Activated T-cell treated with anti-CD3 and anti-CD28 coated beads, Interleukin-2, amount 50 U/mL, for 4 hours (primary cell): ENCODE results near the gene SORCS3. TPM values are rescaled to one million over a fixed set of nuclear protein-coding genes. Genes with fewer than 3 reads are reported as not detected.

Experiments used
- ATAC-seq, 2 donors: fragments of 200-7000 bp; cut with Tn5 transposase; one replicate each; pipeline ENCODE4 v1.10.0; 2021
- DNase-seq: peaks from one replicate; pipeline ENCODE4 v3.0.0-alpha.2; 2020
- H3K27me3 Mint-ChIP-seq: one replicate; pipeline ENCODE4 v1.8.0; 2021; ENCODE audit warnings: low read depth, mixed read lengths
- H3K36me3 Mint-ChIP-seq: one replicate; pipeline ENCODE4 v1.8.0; 2022; ENCODE audit warnings: mixed read lengths; ENCODE audit not compliant: insufficient read depth
- H3K4me1 Mint-ChIP-seq: one replicate; pipeline ENCODE4 v1.8.0; 2021; ENCODE audit warnings: low read depth, mixed read lengths
- H3K4me3 Mint-ChIP-seq: one replicate; pipeline ENCODE4 v1.8.0; 2021; ENCODE audit warnings: mild to moderate bottlenecking, moderate library complexity, mixed read lengths
- H3K9me3 Mint-ChIP-seq: one replicate; pipeline ENCODE4 v1.8.0; 2021; ENCODE audit warnings: mixed read lengths
- total RNA-seq, 3 donors: library from RNA; stranded (reverse); gene quantifications; one replicate each; pipeline ENCODE4 v1.2.1, GENCODE V29; 2021

Gene SORCS3
- total RNA-seq: not detected

DNA sequence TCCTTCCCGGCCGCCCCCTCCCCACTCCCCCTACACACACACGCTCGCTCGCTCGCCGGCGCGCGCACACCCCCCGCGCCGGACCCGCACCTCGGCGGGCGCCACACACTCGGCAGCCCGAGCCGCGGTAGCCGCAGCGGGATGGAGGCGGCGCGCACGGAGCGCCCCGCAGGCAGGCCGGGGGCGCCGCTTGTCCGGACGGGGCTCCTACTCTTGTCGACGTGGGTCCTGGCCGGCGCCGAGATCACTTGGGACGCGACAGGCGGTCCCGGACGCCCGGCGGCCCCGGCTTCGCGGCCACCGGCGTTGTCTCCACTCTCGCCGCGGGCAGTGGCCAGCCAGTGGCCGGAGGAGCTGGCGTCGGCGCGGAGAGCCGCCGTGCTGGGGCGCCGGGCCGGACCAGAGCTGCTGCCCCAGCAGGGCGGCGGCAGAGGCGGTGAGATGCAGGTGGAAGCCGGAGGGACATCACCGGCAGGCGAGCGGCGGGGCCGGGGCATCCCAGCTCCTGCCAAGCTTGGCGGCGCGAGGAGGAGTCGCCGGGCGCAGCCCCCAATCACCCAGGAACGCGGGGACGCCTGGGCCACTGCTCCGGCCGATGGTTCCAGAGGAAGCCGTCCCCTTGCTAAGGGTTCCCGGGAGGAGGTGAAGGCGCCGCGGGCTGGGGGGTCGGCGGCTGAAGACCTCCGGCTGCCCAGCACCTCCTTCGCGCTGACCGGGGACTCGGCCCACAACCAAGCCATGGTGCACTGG, at the start of gene SORCS3:
SORCS3 (plus strand) TSS at position 104 of the 750 bp plus-strand sequence.
- ATAC-seq: peak in 1 of 2 donors; percentile 27
- Mint-ChIP-seq H3K27me3 (peaks cover 66% of the 10 kb centered on the region), H3K36me3 (no peaks in the 10 kb centered on the region), H3K4me3 (no peak within 1 kb of the TSS), H3K9me3 (no peaks in the 10 kb centered on the region), H3K4me1 (peaks cover 10% of the 10 kb centered on the region)
- DNase-seq: no peak

DNA sequence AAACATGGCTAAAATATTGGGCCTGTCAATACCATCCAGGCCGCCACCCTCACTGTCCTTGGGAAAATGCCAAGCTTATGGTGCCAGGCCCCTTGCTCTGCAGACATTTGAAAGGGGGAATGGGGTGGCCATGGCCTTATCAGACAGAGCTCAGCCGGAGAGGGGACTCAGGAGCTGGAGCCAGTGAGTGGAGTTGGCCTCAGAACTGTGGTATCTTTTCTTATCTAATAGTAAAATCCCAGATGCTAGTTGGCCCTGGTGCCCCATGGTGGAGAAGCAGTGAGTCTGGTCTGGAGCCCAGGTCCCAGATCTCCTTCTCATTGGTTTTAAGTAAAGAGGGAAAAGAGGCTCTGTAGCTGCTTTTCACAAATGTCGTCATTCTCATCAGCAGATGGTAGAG, 49.6 kb upstream of the SORCS3 start:
- ATAC-seq: no peak
- H3K27me3 Mint-ChIP-seq: peaks cover 8% of the 10 kb centered on the region
- no peak overlapping the region for H3K4me3 Mint-ChIP-seq
- DNase-seq: no peak
- H3K9me3 Mint-ChIP-seq: no peaks in the 10 kb centered on the region
- no peaks in the 10 kb centered on the region for H3K36me3 Mint-ChIP-seq
- peaks cover 12% of the 10 kb centered on the region for H3K4me1 Mint-ChIP-seq

DNA sequence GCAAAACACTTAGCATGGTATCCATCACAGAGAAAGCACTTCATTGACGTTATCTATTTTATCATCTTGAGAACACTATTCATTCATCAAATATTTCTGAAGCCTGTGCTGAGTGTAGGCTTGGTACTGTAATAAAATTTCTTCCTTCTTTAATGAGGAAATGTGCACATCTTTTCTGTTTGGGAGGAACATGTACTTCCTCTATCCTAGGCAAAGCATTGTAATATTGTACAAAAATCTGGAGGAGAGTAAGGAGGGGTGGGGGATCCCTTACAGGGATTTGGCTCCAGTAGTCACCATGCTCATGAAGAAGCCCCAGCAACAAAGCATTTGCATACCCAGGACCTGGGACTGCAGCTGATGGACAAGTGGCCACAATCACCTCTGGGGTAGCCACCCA, 39.9 kb upstream of the SORCS3 start:
- no peak for ATAC-seq
- DNase-seq: no peak
- H3K36me3 Mint-ChIP-seq: no peaks in the 10 kb centered on the region
- H3K9me3 Mint-ChIP-seq: no peaks in the 10 kb centered on the region
- H3K27me3 Mint-ChIP-seq: peaks cover 15% of the 10 kb centered on the region
- H3K4me1 Mint-ChIP-seq: no peaks in the 10 kb centered on the region
- H3K4me3 Mint-ChIP-seq: no peak overlapping the region

DNA sequence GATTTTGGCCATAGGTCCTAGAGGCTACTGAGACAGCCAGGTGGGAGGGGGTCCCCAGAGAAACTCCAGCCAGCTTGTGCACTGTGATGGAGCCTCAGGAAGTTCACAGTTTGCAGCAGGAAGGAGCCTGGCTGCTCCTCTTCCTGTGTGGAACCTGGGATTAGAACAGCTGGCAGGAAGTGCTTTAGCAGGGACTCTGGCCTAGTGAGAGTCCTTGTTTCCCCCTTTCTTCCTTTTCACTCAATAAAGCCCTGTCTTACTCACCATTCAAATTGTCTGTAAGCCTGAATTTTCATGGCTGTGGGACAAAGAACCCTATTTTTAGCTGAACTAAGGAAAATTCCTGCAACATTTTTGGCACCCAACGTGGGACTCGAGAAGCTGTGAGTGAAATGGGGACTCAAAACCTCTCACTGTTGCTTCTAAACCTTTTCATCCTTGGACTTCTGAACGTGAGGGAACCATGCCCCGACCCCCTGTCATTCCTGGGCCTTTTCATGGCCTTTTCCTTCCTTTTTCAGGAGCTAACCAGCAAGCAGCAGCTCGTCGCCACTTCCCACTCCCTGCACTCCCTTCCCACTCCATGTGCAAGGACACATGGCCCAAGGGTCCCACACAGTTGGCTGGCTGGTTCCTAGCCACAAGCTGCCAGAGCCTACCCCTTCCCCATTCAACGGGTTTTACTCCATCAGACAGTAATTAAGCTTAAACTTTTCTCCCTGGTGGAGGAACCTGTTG, 32.8 kb upstream of the SORCS3 start:
- DNase-seq (no peak), ATAC-seq (no peak)
- no peak overlapping the region for H3K4me3 Mint-ChIP-seq
- H3K36me3 Mint-ChIP-seq: no peaks in the 10 kb centered on the region
- H3K9me3 Mint-ChIP-seq: peaks cover 17% of the 10 kb centered on the region
- H3K4me1 Mint-ChIP-seq: no peaks in the 10 kb centered on the region
- peaks cover 9% of the 10 kb centered on the region for H3K27me3 Mint-ChIP-seq

DNA sequence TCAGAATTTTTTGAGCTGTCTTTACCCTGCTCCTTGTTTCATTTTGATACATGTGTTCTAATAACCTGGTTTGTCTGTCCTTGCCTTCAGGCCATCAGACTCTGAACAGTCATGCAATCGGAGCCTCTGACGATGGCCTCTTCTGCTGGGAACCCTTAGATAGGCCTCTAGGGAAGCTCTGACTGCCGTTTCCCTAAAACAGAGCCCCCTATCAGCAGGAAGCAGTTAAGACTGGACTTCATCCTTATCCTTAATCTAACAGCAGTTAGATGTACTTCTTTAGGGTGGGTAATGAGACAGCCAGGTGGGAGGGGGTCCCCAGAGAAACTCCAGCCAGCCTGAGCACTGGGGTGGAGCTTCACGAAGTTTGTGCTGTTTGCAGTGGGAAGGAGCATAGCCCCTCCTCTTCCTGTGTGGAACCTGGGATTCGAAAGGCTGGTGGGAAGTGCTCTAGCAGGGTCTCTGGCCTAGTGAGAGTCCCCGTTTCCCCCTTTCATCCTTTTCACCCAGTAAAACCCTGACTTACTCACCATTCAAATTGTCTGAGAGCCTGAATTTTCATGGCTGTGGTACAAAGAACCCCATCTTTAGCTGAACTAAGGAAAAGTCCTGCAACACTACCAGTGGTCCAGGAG, 28.4 kb upstream of the SORCS3 start:
- Mint-ChIP-seq H3K4me3 (no peak overlapping the region), H3K9me3 (peaks cover 17% of the 10 kb centered on the region), H3K27me3 (peaks cover 8% of the 10 kb centered on the region), H3K4me1 (no peaks in the 10 kb centered on the region), H3K36me3 (no peaks in the 10 kb centered on the region)
- DNase-seq: no peak
- no peak for ATAC-seq

DNA sequence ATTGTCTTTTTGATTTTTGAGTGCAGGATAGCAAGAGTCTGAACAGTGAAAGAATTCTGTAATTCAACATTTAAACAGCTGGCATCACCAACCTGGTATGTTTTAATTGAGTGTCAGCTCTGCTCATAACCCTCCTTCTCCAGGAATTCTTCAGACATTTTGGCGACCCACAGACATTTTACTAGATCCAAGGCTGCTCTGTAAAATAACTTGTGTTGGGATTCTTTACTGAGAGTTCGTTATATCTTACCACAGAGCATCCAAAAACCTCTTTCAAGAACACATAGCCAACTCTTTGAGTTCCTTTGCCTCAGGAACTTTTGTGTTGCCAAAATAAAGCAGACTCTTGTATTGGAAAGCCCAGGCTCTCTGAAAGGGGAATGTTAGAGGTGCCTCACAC, 27.7 kb upstream of the SORCS3 start:
- Mint-ChIP-seq H3K36me3 (no peaks in the 10 kb centered on the region), H3K27me3 (peaks cover 13% of the 10 kb centered on the region), H3K4me3 (no peak overlapping the region), H3K9me3 (peaks cover 17% of the 10 kb centered on the region), H3K4me1 (no peaks in the 10 kb centered on the region)
- DNase-seq: no peak
- ATAC-seq: no peak

DNA sequence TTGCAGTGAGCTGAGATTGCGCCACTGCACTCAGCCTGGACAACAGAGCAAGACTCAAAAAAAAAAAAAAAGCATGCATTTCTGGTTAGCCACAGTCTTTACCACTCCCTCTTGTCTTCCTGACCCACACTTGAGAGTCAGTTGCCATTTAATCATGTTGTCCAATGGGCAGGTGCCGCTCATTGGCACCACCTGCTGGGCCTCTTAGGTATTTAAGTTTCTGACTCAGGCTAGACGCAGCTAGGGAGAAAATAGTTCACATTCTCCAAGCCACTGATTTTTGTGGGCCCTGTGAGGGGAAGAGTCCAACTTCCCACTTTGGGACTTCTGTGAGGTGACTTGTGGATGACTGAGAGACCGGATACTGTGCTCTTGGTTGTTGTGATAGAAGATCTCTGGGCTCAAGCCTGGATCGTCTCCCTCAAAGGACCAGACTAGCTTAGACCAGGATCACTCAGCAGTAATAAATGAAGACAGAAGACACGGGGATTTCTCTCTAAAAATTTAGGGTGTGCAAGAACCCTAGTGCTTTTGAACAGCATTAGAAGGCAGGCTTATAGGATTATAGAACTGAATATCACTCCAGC, 26.8 kb upstream of the SORCS3 start:
- Mint-ChIP-seq H3K36me3 (no peaks in the 10 kb centered on the region), H3K9me3 (peaks cover 8% of the 10 kb centered on the region), H3K27me3 (peaks cover 13% of the 10 kb centered on the region), H3K4me3 (no peak overlapping the region), H3K4me1 (no peaks in the 10 kb centered on the region)
- no peak for DNase-seq
- ATAC-seq: no peak

DNA sequence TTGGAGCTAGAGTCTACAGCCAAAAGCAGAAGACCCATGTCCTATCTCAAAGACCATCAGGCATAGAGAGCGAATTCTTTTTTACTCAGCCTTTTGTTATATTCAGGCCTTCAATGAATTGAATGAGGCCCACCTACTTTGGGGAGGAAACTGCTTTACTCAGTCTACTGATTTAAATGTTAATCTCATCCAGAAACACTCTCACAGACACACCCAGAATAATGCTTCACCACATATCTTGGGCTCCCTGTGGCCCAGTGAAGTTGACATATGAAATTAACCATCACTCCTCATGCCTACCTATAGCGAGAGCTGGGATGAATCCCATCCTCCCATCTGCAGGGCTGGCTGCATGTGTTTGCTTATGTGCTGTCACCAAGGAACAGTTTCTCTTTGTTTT, 26.0 kb upstream of the SORCS3 start:
- ATAC-seq: no peak
- no peaks in the 10 kb centered on the region for H3K36me3 Mint-ChIP-seq
- no peak for DNase-seq
- no peaks in the 10 kb centered on the region for H3K4me1 Mint-ChIP-seq
- peaks cover 5% of the 10 kb centered on the region for H3K9me3 Mint-ChIP-seq
- H3K27me3 Mint-ChIP-seq: peaks cover 13% of the 10 kb centered on the region
- H3K4me3 Mint-ChIP-seq: no peak overlapping the region

DNA sequence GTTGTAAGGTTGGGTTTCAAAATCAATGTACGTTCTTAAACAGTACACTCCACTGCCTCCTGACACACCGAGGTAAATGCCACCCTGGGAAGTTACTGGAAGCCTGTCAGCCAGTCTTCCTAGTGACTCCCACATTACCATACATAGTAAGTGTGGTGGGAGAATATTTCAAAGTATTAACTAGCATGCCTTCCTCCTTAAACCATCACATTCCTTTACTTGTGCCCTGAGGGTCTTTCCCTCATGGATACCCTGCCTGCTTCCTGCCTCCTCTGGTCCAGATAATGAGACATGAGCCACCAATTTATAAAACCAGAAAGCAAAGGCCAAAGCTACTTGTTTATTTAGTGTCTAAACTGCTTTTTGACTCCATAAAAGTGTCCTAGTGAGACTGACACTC, 23.3 kb upstream of the SORCS3 start:
- Mint-ChIP-seq H3K27me3 (peaks cover 19% of the 10 kb centered on the region), H3K9me3 (no peaks in the 10 kb centered on the region), H3K4me1 (no peaks in the 10 kb centered on the region), H3K36me3 (no peaks in the 10 kb centered on the region), H3K4me3 (no peak overlapping the region)
- no peak for DNase-seq
- no peak for ATAC-seq

DNA sequence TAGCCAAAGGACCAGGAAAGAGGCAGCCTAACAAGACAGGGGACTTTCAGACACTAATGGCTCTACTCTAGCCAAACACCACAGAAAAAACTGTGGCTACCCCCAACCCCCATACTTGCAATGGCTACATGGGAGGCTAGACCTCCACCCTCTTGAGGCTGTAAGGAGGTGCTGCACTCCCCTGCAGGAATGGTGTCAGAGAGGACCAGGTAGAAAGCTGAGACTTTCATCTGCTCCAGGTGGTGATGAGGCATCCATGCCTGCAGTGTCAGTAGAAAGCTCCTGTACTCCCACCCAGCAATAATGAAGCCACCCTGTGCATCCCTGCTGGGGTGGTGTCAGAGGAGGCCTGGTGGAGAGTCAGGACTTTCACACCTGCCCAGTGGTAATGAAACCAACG, 18.9 kb upstream of the SORCS3 start:
- H3K36me3 Mint-ChIP-seq: no peaks in the 10 kb centered on the region
- peaks cover 3% of the 10 kb centered on the region for H3K9me3 Mint-ChIP-seq

DNA sequence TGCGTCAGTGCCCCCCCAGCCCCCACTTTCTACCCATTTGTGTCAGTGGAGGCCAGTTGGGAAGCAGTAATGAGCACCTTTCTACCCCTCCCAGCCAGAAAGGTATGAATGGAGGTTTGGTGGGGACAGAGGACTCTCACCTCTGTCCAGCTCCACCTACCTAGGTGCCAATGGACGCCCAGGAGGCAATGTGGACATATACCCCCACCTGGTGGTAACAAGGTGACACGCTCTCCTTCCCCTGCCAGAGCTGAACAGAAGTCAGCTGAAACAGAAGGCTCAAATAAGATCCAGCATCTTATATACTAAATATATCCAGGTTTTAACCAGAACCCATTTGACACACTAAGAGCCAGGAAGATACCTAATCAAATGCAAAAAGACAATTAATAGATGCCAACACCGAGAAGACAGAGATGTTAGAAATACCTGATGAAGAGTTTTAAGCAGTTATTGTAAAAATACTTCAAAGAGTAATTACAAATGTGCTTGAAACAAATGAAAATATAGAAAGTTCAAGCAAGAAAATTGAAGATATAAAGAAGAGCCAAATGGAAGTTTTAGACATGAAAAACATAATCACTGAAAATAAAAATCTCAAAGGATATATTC, 18.4 kb upstream of the SORCS3 start:
- no peak overlapping the region for H3K4me3 Mint-ChIP-seq
- DNase-seq (no peak), ATAC-seq (no peak)
- H3K4me1 Mint-ChIP-seq: no peaks in the 10 kb centered on the region
- H3K36me3 Mint-ChIP-seq: no peaks in the 10 kb centered on the region
- peaks cover 3% of the 10 kb centered on the region for H3K9me3 Mint-ChIP-seq
- peaks cover 31% of the 10 kb centered on the region for H3K27me3 Mint-ChIP-seq

More for the DNA sequence above, 18.9 kb upstream of the SORCS3 start:
- DNase-seq (no peak), ATAC-seq (no peak)
- Mint-ChIP-seq H3K27me3 (peaks cover 33% of the 10 kb centered on the region), H3K4me3 (no peak overlapping the region), H3K4me1 (no peaks in the 10 kb centered on the region)

DNA sequence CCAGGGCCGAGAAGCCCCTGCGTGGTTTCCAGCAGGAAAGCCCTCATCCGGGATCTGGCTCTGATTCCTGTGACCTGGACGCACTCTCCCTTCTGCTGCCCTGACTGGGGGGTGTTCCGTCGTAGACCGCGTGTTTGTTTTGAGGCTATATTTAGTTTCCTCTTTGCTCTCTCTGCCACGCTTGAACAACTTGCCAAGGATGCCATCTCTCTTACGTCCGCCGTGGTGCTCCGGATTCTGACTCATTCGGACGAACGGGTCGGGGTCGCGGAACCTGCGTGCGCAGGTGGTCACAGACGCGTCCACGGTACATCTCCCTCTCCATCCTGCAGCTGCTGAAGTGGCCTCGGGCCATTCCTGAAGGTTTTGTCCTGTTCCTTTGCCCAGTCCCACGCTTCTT, 10.4 kb upstream of the SORCS3 start:
- Mint-ChIP-seq H3K36me3 (no peaks in the 10 kb centered on the region), H3K4me3 (no peak overlapping the region), H3K9me3 (peaks cover 1% of the 10 kb centered on the region), H3K27me3 (peaks cover 22% of the 10 kb centered on the region), H3K4me1 (no peaks in the 10 kb centered on the region)
- DNase-seq (no peak), ATAC-seq (no peak)

DNA sequence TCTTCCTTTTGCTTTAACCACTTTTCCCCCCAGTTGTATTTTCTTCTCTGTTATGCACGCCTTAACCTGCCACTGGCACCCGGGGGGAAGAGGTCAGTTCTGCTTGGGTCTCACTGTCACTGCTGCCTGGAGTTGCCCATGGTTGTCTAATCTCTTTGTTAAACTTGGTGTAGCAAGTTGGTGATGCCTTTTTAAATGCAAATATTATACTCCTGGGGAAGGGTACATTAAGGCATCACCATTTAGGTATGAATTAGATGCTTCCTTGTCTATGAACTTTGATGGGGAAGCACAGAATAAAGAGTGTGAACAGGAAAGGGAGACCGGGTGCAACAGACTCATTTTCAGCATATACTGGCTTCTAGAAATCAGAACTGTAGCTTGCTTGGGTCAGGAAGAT, 9.1 kb upstream of the SORCS3 start:
- Mint-ChIP-seq H3K4me1 (no peaks in the 10 kb centered on the region), H3K9me3 (no peaks in the 10 kb centered on the region), H3K27me3 (peaks cover 24% of the 10 kb centered on the region), H3K36me3 (no peaks in the 10 kb centered on the region), H3K4me3 (no peak overlapping the region)
- DNase-seq (no peak), ATAC-seq (no peak)

DNA sequence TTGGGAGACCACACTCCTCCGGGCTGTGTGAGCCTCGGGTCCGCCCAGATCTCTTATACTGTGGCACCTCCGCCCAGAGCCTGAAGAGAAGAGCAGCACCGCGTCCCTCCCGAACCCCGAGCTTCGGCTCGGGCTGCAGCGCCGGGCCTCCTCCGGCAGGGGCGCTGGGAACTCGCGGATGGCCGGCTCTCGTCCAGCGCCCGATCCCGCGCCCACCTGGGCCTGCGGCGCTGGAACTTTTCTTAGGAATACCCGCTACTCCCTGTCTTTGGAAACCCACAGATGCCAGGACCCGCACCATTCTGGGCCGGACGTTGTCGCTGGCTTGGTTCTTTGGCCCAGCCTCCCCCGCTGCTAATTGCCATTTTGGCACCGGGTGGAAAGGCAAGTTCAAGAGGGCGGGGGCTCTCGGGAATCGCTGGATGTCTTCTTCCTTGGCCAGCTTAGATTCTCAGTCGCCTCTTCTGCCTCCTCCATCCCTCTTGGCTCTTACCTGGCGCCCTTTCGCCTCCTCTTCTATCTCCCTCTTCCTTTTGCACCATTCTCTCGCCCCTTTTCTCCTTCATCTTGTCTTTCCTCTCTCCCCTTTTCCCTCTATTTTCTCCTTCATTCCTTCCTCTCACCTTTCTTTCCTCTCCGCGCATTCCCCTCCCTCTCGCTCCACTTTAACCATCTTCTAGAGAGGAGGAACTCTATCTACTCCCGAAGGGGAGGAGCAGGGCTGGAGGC, 2.1 kb upstream of the SORCS3 start:
- Mint-ChIP-seq H3K9me3 (no peaks in the 10 kb centered on the region), H3K4me3 (no peak overlapping the region), H3K36me3 (no peaks in the 10 kb centered on the region), H3K4me1 (peaks cover 10% of the 10 kb centered on the region), H3K27me3 (peaks cover 61% of the 10 kb centered on the region)
- no peak for DNase-seq
- ATAC-seq: peak in 1 of 2 donors; percentile 3
